ENCODE results near the gene CDKN2AIPNL.
"Not testable (repeated sequence)": the region's sequence is repeated elsewhere in the genome, so short reads cannot be mapped to it uniquely, and the experiment has no call there.

DNA sequence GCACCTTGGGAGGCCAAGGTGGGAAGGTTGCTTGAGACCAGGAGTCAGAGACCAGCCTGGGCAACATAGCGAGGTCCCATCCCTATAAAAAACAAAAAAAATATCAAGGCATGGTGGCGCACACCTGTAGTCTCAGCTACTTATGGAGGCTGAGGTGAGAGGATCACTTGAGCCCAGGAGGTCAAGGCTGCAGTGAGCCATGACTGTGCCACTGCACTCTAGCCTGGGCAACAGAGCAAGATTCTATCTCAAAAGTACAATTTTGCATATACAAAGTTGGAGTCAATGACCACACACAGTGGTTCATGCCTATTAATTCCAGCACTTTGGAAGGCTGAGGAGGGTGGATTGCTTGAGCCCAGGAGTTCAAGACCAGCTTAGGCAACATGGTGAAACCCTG, 29.5 kb downstream of the CDKN2AIPNL start:
- TF ChIP-seq, protein P1, sequence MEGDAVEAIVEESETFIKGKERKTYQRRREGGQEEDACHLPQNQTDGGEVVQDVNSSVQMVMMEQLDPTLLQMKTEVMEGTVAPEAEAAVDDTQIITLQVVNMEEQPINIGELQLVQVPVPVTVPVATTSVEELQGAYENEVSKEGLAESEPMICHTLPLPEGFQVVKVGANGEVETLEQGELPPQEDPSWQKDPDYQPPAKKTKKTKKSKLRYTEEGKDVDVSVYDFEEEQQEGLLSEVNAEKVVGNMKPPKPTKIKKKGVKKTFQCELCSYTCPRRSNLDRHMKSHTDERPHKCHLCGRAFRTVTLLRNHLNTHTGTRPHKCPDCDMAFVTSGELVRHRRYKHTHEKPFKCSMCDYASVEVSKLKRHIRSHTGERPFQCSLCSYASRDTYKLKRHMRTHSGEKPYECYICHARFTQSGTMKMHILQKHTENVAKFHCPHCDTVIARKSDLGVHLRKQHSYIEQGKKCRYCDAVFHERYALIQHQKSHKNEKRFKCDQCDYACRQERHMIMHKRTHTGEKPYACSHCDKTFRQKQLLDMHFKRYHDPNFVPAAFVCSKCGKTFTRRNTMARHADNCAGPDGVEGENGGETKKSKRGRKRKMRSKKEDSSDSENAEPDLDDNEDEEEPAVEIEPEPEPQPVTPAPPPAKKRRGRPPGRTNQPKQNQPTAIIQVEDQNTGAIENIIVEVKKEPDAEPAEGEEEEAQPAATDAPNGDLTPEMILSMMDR (IDR thresholded peaks at IDR 0.05; ENCODE audit: low read depth, low read length), result not testable (repeated sequence)
- TF ChIP-seq EZH2phosphoT487 (IDR thresholded peaks at IDR 0.05; ENCODE audit: low read depth), result not testable (repeated sequence)
